Gastroesophageal sphincter (tissue), 4 donors: ENCODE data around the gene FAM180A. TPM values are rescaled to one million over a fixed set of nuclear protein-coding genes. Genes with fewer than 3 reads are reported as not detected.

Experiments
- ATAC-seq: fragments of 150-250 bp; one replicate; pipeline ENCODE4 v1.9.1; 2016; ENCODE audit warnings: mild to moderate bottlenecking, moderate library complexity
- H3K27ac ChIP-seq, 4 donors: fragments of 200-600 bp; sonication (generic) in 3 of 4; 1 replicate in 3 of 4; 2 replicates in 1 of 4; pipeline ENCODE4 v1.5.1; 2016 to 2019
- H3K27me3 ChIP-seq: fragments of 200-600 bp; sonication (generic); one replicate; pipeline ENCODE4 v1.5.1; 2019
- H3K36me3 ChIP-seq, 2 donors: fragments of 200-600 bp; sonication (generic); one replicate each; pipeline ENCODE4 v1.5.1; 2019; ENCODE audit warnings: control low read depth in 1 of 2
- H3K4me1 ChIP-seq, 3 donors: fragments of 200-600 bp; sonication (generic); 1 replicate in 2 of 3; 2 replicates in 1 of 3; pipeline ENCODE4 v1.5.1; 2016 to 2019; ENCODE audit warnings: control low read depth in 2 of 3
- H3K4me3 ChIP-seq, 2 donors: fragments of 200-600 bp; sonication (generic); one replicate each; pipeline ENCODE4 v1.5.1; 2019; ENCODE audit warnings: mild to moderate bottlenecking in 1 of 2, moderate library complexity in 1 of 2
- H3K9me3 ChIP-seq, 3 donors: fragments of 200-600 bp; sonication (generic); one replicate each; pipeline ENCODE4 v1.5.1; 2017 to 2019; ENCODE audit warnings: control low read depth in 2 of 3
- CTCF ChIP-seq, 4 experiments: fragments of 200-600 bp in 2 of 4; fragments of 450-650 bp in 2 of 4; sonication (generic) in 1 of 4; IDR thresholded peaks; one replicate each; pipeline ENCODE4 v1.5.1; 2017 to 2019; ENCODE audit warnings: antibody characterized with exemption in 4 of 4, mild to moderate bottlenecking in 2 of 4, moderate library complexity in 2 of 4
- EP300 ChIP-seq: sonication (generic); formaldehyde crosslinking; IDR thresholded peaks from one replicate; pipeline ENCODE4 v1.6.1; 2017; ENCODE audit warnings: antibody characterized with exemption, mild to moderate bottlenecking
- POLR2A ChIP-seq, 2 donors: fragments of 450-650 bp; IDR thresholded peaks; one replicate each; pipeline ENCODE4 v1.6.1; 2017; ENCODE audit warnings: antibody characterized with exemption in 2 of 2, mild to moderate bottlenecking in 2 of 2, moderate library complexity in 1 of 2
- POLR2AphosphoS5 ChIP-seq: sonication (generic); formaldehyde crosslinking; IDR thresholded peaks from one replicate; pipeline ENCODE4 v1.6.1; 2017; ENCODE audit warnings: antibody characterized with exemption
- WGBS, 2 donors: methylation state at CpG; one replicate each; pipeline ENCODE4 v1.1.5; 2018; ENCODE audit warnings: low coverage in 1 of 2; 5-methylcytosine and 5-hydroxymethylcytosine counted together
- total RNA-seq, 4 donors: library from RNA; depleted of rRNA; stranded (reverse); fragments of >200 nt; gene quantifications; one replicate each; pipeline ENCODE4 v1.1.0, GENCODE V29; 2016

FAM180A gene
- total RNA-seq, 4 donors from 2014 or later: 2.6 to 8.5 (median 3.7) TPM

GRCh38 chr7:135690566-135690965, 58.0 kb downstream of the FAM180A start:
- no peak for ATAC-seq
- 100% methylated on average over 1 of the region's 3 CpGs for WGBS, 2 donors
- no peaks in the 10 kb centered on the region for H3K4me1 ChIP-seq
- no peaks in the 10 kb centered on the region for H3K9me3 ChIP-seq
- peaks cover 0 to 81% of the 10 kb centered on the region in 2 donors for H3K36me3 ChIP-seq
- H3K27me3 ChIP-seq: no peaks in the 10 kb centered on the region
- no peak overlapping the region for H3K4me3 ChIP-seq
- H3K27ac ChIP-seq: no peak overlapping the region
- TF ChIP-seq POLR2A (IDR thresholded peaks at IDR 0.05) (no peak), CTCF (IDR thresholded peaks at IDR 0.05) (no peak), EP300 (no peak)

- Histone ChIP-seq H3K4me3 (no peak overlapping the region), H3K27me3 (no peaks in the 10 kb centered on the region), H3K36me3 (peaks cover 0 to 56% of the 10 kb centered on the region in 2 donors), H3K9me3 (no peaks in the 10 kb centered on the region), H3K27ac (no peak overlapping the region), H3K4me1 (peaks cover 0 to 14% (median 0%) of the 10 kb centered on the region in 3 donors)
- TF ChIP-seq CTCF (IDR thresholded peaks at IDR 0.05) (no peak), POLR2A (IDR thresholded peaks at IDR 0.05) (no peak), EP300 (no peak), POLR2AphosphoS5 (no peak)
- WGBS, 2 donors: 25 to 47% methylated on average over 1 of the region's 1 CpG
- no peak for ATAC-seq
Measured at GRCh38 chr7:135687466-135687865, 61.1 kb downstream of the FAM180A start.

- no peak for TF ChIP-seq POLR2AphosphoS5
- no peak for TF ChIP-seq POLR2A (IDR thresholded peaks at IDR 0.05)
- TF ChIP-seq CTCF (IDR thresholded peaks at IDR 0.05): no peak
- no peak for TF ChIP-seq EP300
- no peak for ATAC-seq
- no peak overlapping the region for H3K27ac ChIP-seq
- WGBS, 2 donors: 76 to 84% methylated on average over 5 to 7 of the region's 9 CpGs
- no peak overlapping the region for H3K4me3 ChIP-seq
- H3K27me3 ChIP-seq: no peaks in the 10 kb centered on the region
- peaks cover 0 to 45% of the 10 kb centered on the region in 2 donors for H3K36me3 ChIP-seq
- no peaks in the 10 kb centered on the region for H3K9me3 ChIP-seq
- H3K4me1 ChIP-seq: peaks cover 0 to 27% (median 0%) of the 10 kb centered on the region in 3 donors
Measured at GRCh38 chr7:135685306-135686084, 63.1 kb downstream of the FAM180A start.

GRCh38 chr7:135684699-135685098, 63.9 kb downstream of the FAM180A start:
- WGBS, 2 donors: 75 to 86% methylated on average over 4 to 5 of the region's 5 CpGs

More at GRCh38 chr7:135684699-135685098, 63.9 kb downstream of the FAM180A start:
- TF ChIP-seq EP300: no peak
- no peak for TF ChIP-seq CTCF (IDR thresholded peaks at IDR 0.05)
- no peak for TF ChIP-seq POLR2A (IDR thresholded peaks at IDR 0.05)
- TF ChIP-seq POLR2AphosphoS5: no peak
- Histone ChIP-seq H3K4me3 (no peak overlapping the region), H3K9me3 (no peaks in the 10 kb centered on the region), H3K27ac (no peak overlapping the region), H3K27me3 (no peaks in the 10 kb centered on the region), H3K36me3 (peaks cover 0 to 39% of the 10 kb centered on the region in 2 donors), H3K4me1 (peaks cover 0 to 27% (median 0%) of the 10 kb centered on the region in 3 donors)
- ATAC-seq: no peak
